Right kidney (tissue), 1 donor: ENCODE measurements around the gene SLC22A3.
"Not testable (repeated sequence)": the region's sequence is repeated elsewhere in the genome, so short reads cannot be mapped to it uniquely, and the experiment has no call there.

ENCODE experiments used
- DNase-seq: peaks from one replicate; pipeline ENCODE4 v3.0.0-alpha.2; 2016

The SLC22A3 gene

DNA sequence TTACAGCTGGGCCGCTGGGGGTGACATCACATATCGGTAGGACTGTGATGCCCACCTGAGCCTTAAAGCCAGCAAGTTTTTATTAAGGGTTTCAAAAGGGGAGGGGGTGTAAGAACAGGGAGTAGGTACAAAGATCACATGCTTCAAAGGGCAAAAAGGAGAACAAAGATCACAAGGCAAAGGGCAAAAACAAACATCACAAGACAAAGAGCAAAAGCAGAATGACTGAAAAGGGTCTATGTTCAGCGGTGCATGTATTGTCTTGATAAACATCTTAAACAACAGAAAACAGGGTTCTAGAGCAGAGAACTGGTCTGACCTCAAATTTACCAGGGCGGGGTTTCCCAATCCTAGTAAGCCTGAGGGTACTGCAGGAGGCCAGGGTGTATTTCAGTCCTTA is 101.6 kb downstream of the SLC22A3 start:
- not testable (repeated sequence) for DNase-seq

DNA sequence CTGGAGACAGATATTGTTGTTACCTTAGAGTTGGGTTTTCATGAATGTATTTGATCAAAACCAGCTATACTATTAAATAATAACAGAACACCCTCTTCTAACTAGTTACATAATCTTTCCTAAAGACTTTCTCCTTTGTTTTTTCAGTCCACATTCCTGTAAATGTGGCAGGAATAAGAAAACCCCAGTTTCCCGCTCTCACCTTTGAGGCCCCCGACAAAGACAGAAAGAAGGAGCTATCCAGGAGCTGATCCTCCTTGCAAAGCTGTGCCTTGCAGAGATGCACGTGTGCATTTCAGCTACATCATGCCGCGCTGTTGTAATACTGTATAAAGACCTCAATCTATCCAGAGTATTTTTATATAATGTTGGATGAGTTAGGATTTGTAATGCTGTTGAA is 102.7 kb downstream of the SLC22A3 start:
- no peak for DNase-seq

DNA sequence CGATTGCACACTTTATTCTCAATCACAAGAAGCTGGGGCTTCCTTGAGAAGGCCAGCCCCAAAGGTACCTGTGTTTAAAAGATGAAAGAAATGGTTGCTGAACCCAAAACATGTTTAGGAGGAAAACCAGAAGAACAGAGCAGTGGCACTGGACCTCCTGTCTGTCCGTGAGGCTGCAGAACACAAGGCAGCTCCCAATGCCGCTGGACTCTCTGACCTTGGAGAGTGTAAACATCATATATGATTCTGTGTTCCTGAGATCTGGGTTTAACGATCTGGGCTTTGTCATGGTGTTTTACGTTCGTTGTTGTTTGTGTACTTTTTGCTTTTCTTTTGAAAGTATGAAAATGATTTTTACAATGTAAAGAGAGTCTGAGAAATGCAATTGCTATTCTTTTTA is 106.1 kb downstream of the SLC22A3 start:
- no peak for DNase-seq

DNA sequence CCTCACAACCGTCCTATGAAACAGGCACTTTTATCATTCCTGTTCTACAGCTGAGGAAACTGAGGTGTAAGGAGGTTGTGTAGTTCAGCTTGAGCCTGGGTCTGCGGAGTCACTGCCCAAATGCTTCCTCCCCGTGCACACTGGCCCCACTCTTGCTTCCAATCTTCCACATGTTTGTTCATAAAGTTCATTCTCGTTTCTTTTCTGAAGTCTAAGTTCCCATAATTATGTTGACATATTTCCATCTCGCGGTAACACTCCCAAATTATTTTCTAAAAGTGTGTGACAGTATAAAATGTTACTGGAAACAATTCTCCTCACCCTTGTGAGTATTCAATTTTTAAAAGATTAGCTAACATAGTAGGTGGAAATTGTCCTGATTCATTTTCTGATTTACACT is 106.9 kb downstream of the SLC22A3 start:
- DNase-seq: no peak

DNA sequence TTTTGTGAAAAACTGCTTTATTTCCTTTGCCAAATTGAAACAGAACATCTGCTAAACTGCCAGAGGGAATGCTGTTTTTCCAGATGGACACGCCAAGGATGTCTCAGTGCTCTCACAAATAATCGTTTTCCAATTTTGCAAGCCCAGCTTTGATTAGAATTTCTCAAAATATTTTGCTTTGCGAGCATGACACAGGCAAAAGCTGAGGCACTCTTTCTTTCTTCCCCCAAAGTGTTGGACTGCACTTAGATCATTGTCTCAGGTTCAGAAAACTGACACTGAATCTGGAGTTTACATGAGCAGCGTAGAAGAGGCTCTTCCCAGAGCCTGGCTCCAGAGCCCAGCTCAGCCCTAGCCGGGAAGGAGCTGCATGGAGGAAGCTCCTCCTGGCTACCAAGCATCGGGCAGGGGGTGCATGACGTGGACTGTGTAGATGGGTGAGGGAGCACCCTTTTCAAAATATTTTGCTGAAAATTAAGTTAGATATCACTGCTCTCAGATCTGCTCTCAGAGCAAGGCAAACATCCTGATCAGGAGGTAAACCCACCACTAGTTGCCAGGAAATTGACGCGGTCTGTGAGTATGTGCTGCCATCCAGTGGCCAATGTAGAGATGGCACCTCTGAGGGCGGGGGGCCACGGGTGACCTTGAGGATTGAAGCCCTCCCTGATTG is 107.5 kb downstream of the SLC22A3 start:
- peak; percentile 78 for DNase-seq

DNA sequence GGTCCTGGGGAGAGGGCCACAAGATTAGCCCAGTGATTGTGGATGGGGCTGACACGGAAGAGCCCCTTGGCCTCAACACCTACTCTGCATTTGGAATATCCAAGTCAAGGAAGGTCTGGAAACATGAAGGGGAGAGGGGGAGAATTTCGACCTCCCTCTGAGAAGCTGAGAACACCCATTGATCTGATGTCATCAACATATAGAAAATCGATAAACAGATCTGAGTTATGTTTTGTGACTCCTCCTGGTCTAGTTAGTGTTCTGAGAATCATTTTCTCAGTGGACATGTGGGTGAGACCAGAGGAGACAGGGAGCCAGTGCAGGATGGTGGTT is 108.0 kb downstream of the SLC22A3 start:
- no peak for DNase-seq

DNA sequence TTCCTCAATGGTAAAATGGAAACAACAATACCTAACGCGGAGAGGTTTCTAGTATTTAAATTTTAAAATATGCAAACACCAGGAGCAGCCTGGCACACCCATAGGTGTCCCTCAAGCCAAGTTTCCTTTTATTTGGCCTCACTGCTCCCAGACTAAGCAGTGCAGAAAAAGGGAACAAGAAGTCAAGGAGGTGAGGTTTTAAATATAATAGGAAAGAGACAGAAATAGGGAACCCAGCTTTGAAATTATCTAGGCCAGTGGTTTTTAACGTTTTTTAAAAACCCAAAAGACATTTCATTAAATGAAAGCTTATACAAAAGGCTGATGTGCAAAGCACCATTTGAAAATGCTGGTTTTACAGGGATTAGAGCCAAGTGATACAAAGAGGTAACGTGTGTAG is 109.6 kb downstream of the SLC22A3 start:
- DNase-seq: no peak

DNA sequence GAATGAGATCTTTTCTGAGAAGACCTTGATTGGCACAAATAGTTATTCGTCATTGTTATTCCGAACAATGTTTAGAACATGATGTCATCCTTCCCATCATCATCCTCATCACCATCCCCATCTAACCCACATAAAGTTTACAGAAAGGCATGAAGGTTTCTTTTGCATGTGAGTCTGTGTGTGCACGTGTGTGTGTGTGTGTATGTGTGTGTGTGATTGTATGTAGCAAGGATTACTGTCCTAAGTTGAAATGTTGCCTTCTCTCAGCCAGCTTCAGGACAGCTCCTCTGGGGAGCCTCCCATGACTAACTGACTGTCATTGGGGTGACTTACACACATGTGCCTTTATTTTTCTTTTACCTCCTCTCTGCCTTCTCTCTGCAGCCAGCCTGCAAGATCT is 113.5 kb downstream of the SLC22A3 start:
- no peak for DNase-seq

DNA sequence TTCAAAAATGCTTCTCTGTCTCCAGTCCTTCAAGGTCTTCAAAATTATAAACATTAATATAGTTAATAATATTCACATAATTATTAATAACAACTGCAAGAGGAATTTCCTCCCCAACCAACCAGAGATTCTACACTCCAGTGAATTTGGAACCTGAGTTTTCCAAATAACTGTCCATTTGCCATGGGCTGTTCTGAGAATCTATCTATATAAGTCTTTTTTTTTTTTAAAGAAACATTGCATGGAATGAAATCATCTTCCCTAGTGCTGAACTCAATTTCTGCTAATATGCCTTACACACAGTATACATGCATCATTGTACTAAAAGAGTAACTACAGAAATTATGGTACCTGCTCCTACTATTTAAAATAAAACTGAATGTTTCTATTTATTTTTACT is 113.9 kb downstream of the SLC22A3 start:
- no peak for DNase-seq

DNA sequence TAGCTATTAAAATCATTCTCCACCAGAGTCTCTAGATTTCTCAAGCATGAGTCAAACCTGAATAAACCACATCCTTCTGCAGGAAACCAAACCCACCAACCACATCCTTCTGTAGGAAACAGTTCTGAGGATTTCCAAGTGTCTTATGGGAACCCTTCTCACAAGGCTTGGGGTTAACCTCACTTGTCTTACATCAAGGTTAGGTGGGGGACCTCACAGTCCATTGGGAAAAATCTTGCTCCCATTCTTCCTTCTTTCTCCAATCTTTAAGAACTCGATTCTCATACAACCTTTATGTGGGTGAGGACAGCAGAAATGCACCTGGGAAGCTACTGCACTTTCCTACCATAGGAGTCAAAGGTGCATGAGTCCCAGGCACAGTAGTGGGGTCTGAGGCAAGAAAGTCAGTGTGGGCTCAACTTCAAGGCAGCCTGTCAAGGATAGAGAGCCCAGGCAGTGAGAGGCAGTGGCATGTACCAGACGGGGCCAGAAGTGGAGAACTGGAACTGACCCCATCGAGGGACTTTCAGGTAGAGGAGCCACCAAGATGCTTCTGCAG is 114.5 kb downstream of the SLC22A3 start:
- no peak for DNase-seq

DNA sequence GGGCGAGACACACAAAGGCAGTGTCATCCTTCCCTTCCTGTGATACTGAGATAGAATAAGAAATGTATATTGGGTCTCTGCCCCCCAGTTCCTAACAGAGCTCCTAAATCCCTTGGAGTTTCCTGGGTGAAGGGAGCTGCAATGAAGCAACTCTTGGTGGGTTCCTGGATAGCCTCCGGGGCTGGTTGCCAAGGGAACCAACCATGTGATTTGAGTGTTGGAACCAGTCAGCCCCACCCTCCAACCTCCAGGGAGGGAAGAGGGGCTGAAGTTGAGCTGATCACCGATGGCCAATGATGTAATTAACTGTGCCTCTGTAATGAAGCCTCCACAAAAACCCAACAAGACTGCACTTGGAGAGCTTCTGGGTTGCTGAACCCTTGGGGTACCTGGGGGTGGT is 116.6 kb downstream of the SLC22A3 start:
- no peak for DNase-seq

DNA sequence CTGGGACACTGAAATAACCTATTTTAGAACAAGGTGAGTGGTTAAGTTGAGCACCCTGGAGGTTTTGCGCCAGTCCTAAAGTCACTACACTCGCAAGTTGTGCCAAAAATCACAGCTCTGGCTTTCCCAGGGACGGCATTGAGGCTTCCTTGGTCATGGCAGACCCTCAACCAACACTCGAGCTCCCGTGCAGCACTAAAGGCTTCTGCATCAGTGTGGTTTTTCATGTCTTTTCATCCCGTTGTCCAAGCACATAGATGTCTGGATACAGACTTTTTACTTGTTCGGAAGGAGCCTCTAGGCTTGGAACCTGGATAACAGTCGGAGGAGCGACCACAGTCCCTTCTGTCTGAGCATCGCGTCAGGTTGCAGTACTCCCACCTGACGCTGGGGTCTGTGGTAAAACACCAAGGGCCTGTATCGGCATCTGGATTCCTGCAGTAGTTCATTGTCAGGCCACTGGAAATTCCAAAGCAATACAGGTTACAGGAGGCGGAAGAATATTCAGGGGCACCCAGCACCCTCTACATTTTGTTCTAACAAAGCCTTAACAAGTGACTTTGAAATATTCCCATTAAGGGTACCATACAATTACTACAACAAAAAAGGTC is 119.2 kb downstream of the SLC22A3 start:
- DNase-seq: not testable (repeated sequence)

DNA sequence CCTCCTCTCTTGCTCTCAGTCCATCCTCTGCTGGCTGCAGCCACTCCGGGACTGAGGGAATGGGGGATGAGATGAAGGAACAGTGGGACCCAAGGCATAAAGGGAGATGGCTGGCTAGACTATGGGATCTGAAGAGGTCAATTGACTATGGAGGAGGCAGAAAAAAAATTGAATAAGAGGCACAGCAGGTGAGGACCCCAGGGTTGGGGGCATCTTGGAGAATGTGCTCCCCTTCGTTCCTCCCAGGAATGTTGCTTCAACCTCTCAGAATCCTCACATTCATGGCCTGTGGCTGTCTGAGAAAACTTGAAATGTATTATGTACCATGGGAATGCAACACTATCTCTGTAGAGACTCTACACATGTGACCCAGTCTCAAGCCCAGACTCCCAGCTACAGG is 121.0 kb downstream of the SLC22A3 start:
- DNase-seq: no peak

DNA sequence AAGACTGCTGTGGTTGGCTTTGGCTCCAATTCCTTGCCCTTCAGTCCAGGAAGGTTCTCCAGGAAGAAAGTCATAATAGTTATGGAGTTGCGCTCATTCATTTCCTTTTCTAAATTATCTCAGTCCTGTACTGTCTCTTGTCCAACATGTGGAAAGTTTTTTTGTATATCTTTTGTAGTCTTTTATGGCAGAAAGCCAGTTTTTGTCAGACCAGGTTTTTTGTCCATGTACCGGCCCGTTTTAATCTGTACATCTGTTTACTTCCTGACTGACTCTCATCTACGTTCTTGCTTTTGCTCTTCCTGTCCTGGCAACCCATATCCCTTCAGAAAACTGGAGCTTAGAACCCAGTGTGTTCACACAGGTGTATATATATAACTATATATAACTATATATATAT is 127.9 kb downstream of the SLC22A3 start:
- DNase-seq: not testable (repeated sequence)

DNA sequence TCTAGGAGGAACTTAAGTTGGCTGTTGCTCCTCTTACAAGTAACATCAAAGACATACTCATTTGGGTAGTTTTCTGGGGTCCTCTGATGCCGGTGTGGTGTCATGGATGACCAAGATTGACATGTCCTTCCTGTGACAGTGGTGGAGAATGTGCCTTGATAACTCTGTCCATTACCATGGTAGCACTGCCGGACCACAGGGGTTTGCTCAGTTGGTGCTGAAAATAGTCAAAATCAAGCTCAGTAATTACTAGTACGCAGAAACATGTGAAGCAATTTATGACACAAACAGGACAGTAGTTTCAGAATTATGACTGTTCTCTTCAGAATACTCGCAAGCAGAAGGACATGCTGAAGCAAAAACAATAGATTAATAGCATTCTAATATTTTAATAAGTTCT is 128.9 kb downstream of the SLC22A3 start:
- DNase-seq: not testable (repeated sequence)

DNA sequence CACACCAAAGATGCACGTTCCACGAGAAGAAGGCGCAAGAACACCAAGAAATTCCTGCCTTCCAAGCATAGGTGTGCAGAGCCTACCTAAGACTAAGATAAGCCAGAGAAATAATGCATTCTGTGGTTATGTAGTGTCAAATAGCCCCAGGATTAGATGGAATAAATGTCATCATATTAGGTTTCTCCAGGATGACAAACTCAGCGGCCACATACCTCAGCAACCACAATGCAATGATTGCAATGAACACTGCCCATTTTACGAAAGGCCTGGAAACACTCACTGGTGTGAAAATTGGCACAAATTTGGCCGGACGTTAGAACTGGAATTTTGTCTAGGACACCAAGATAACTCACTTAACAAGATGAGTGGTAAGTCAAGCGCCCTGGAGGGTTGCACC is 129.7 kb downstream of the SLC22A3 start:
- DNase-seq: no peak

DNA sequence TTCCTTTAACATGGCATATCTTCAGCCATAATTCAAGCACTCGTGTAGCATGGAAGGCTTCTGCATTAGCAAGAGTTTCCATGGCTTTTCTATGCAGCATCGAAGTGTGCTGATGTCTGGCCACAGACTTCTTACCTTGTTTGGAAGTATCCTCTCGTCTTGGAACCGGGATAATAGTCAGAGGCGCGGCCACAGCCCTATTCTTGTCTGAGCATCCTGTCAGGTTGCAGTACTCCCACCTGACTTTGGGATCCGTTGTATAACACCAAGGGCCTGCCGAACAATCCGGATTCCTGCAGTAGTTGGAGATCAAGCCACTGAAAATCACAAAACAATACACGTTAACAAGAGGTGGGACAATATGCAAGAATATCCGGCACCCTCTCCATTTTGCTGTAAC is 138.9 kb downstream of the SLC22A3 start:
- no peak for DNase-seq

DNA sequence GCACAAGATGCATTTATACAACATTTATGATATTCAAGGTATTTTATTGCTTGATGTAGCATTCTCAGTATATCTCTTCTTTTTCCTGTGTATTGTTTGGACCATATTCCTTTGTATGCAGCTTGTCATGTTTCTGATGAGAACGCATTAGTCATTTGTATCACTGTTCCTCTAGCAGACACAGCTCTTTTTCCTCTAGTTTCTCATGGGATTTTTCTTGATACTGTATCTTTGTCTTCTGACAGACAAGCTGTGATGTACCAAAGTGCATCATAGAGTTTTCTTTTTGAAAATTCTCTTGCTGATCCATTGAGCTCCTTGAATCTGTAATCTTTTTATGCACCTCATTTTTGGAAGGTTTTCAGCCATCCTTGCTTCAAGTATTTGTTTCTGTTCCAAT is 140.9 kb downstream of the SLC22A3 start:
- DNase-seq: no peak

DNA sequence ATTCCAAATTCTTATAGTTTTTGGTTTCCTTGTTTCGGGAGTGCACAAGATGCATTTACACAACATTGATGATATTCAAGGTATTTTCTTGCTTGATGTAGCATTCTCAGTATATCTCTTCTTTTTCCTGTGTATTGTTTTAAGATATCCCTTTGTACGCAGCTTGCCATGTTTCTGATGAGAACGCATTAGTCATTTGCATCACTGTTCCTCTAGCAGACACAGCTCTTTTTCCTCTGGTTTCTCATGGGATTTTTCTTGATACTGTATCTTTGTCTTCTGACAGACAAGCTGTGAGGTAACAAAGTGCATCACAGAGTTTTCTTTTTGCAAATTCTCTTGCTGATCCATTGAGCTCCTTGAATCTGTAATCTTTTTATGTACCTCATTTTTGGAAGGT is 146.4 kb downstream of the SLC22A3 start:
- no peak for DNase-seq

DNA sequence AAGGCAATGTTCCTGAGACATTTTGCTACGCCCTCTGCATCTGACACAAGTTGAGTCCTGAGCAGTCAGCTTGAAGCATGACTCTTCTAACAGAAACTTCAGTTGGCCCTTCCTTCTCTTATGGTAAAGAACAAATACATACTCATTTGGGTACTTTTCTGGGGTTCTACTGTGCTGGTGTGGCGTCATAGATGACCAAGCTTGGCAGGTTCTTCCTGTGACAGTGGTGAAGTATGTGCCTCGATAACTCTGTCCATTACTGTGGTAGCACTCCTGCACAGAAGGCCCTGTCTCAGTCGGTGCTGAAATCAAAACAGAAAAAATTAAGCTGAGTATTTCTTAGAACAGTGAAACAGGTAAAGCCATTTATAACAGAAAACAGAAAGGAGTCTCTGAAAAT is 152.5 kb downstream of the SLC22A3 start:
- DNase-seq: no peak
